A549 (cell line): ENCODE results near the gene CHTOP. TPM values are rescaled to one million over a fixed set of nuclear protein-coding genes. Genes with fewer than 3 reads are reported as not detected.

Source experiments
- ATAC-seq, 2 experiments: fragments of 200-7000 bp in 1 of 2; fragments of >200 bp in 1 of 2; cut with Nextera tagmentation in 1 of 2; cut with Tn5 transposase in 1 of 2; 3 replicates each; pipeline versions ENCODE4 v1.8.0 to v1.9.1; 2018 to 2020; ENCODE audit warnings: mild to moderate bottlenecking in 1 of 2, moderate library complexity in 1 of 2
- CTCF ChIA-PET: fragments of 300-600 bp; sonication (Branson Sonifier 250); formaldehyde crosslinking; extraction: SDS; loops from one replicate; lab custom pipeline; 2021; ENCODE audit warnings: antibody characterized with exemption, inconsistent platforms; lab: Yijun Ruan, JAX
- POLR2A ChIA-PET: fragments of 350-600 bp; formaldehyde crosslinking; extraction: SDS; loops from one replicate; lab custom pipeline; 2021; ENCODE audit warnings: antibody characterized with exemption, inconsistent platforms; lab: Yijun Ruan, JAX
- DNase-seq, 2 experiments: peaks; one replicate each; pipeline versions ENCODE4 v3.0.0 to v3.0.0-alpha.2; 2011 to 2016; ENCODE audit warnings: low read depth in 1 of 2, low spot score in 1 of 2
- FAIRE-seq: peaks from 2 replicates; lab custom pipeline; 2011; peaks lifted over from hg19 to GRCh38; lab: Jason Lieb, UNC
- H3K27ac ChIP-seq, 2 experiments: fragments of >200 bp; sonication (Bioruptor Twin); formaldehyde crosslinking; 3 replicates each; pipeline ENCODE4 v1.5.1; 2016 to 2017
- H3K4me1 ChIP-seq: fragments of >200 bp; sonication (Bioruptor Twin); formaldehyde crosslinking; 3 replicates; pipeline ENCODE4 v1.6.1; 2016
- H3K4me2 ChIP-seq: fragments of >200 bp; sonication (Bioruptor Twin); formaldehyde crosslinking; 3 replicates; pipeline ENCODE4 v1.6.1; 2016
- H3K4me3 ChIP-seq: fragments of >200 bp; sonication (Bioruptor Twin); formaldehyde crosslinking; 3 replicates; pipeline ENCODE4 v1.5.1; 2016
- H3K9me3 ChIP-seq: fragments of >200 bp; sonication (Bioruptor Twin); formaldehyde crosslinking; 3 replicates; pipeline ENCODE4 v1.6.1; 2016
- CEBPB ChIP-seq, 2 experiments: fragments of >200 bp in 1 of 2; sonication (Bioruptor Twin) in 1 of 2; formaldehyde crosslinking in 1 of 2; IDR thresholded peaks; 2 replicates each; pipeline ENCODE4 v1.6.1; 2012 to 2016
- EHMT2 ChIP-seq: fragments of 200-600 bp; sonication (generic); IDR thresholded peaks from 2 replicates; pipeline ENCODE4 v1.6.1; 2016; ENCODE audit warnings: antibody characterized with exemption, low read depth, mild to moderate bottlenecking, moderate library complexity
- EP300 ChIP-seq, 2 experiments: fragments of >200 bp; sonication (Bioruptor Twin); formaldehyde crosslinking; IDR thresholded peaks; 2 replicates in 1 of 2; 3 replicates in 1 of 2; pipeline ENCODE4 v1.6.1; 2016 to 2017
- FOSL2 ChIP-seq, 2 experiments: fragments of 450-650 bp in 1 of 2; fragments of >200 bp in 1 of 2; sonication (Bioruptor Twin) in 1 of 2; formaldehyde crosslinking; IDR thresholded peaks; 2 replicates each; pipeline versions ENCODE4 v1.5.0 to v1.6.1; 2016 to 2020; ENCODE audit warnings: mild to moderate bottlenecking in 1 of 2, moderate library complexity in 1 of 2
- FOXS1 ChIP-seq: fragments of 250-450 bp; sonication (Bioruptor Pico); IDR thresholded peaks from 2 replicates; pipeline ENCODE4 v1.5.0; 2020; ENCODE audit warnings: mild to moderate bottlenecking, moderate library complexity
- GATA3 ChIP-seq: IDR thresholded peaks from 2 replicates; pipeline ENCODE4 v1.6.1; 2012; ENCODE audit warnings: borderline replicate concordance
- HDAC2 ChIP-seq: fragments of 200-600 bp; sonication (generic); IDR thresholded peaks from 2 replicates; pipeline ENCODE4 v1.6.1; 2016
- HOXB13 ChIP-seq: fragments of 250-450 bp; sonication (Bioruptor Pico); IDR thresholded peaks from 2 replicates; pipeline ENCODE4 v1.5.0; 2020; ENCODE audit warnings: low read depth, mild to moderate bottlenecking, moderate library complexity
- HOXB5 ChIP-seq: fragments of 250-450 bp; sonication (Bioruptor Pico); IDR thresholded peaks from 2 replicates; pipeline ENCODE4 v1.5.0; 2020; ENCODE audit warnings: mild to moderate bottlenecking, moderate library complexity
- JUNB ChIP-seq: fragments of >200 bp; sonication (Bioruptor Twin); formaldehyde crosslinking; IDR thresholded peaks from 2 replicates; pipeline ENCODE4 v1.6.1; 2016
- KDM1A ChIP-seq: fragments of 200-600 bp; sonication (generic); IDR thresholded peaks from 2 replicates; pipeline ENCODE4 v1.6.1; 2016; ENCODE audit warnings: low read depth, mild to moderate bottlenecking
- MAFK ChIP-seq: fragments of 450-650 bp; IDR thresholded peaks from 2 replicates; pipeline ENCODE4 v1.6.1; 2014; ENCODE audit not compliant: partially characterized antibody
- MYC ChIP-seq: IDR thresholded peaks from 2 replicates; pipeline ENCODE4 v1.6.1; 2012; ENCODE audit warnings: mild to moderate bottlenecking, inconsistent platforms, low read length, improper control_type of control experiment, borderline replicate concordance
- PHF8 ChIP-seq: fragments of 200-600 bp; sonication (generic); IDR thresholded peaks from 2 replicates; pipeline ENCODE4 v1.6.1; 2016; ENCODE audit warnings: low read depth, mild to moderate bottlenecking, antibody characterized with exemption, moderate library complexity, borderline replicate concordance
- RFX5 ChIP-seq: fragments of 450-650 bp; IDR thresholded peaks from 2 replicates; pipeline ENCODE4 v1.7.1; 2014; ENCODE audit warnings: antibody characterized with exemption, mild to moderate bottlenecking, moderate library complexity
- WGBS: methylation state at CpG from one replicate; pipeline ENCODE4 v1.1.6; 2017; ENCODE audit errors: missing lambda C conversion rate; 5-methylcytosine and 5-hydroxymethylcytosine counted together
- polyA plus RNA-seq, 4 experiments: library from polyadenylated mRNA; depleted of rRNA in 3 of 4; stranded (reverse); fragments of >200 nt; fragmentation: RNase III in 1 of 4; extraction: RNeasy Plus Mini Kit Qiagen cat#74134 plus additional on column Dnase treatment in 1 of 4; gene quantifications; 2 replicates in 3 of 4; 3 replicates in 1 of 4; pipeline ENCODE4 v1.2.3, GENCODE V29; 2011 to 2017
- TF ChIP-seq, protein P1 (sequence below): fragments of 250-450 bp; sonication (Bioruptor Pico); IDR thresholded peaks from 2 replicates; pipeline ENCODE4 v1.5.0; 2020; ENCODE audit warnings: low read depth, mild to moderate bottlenecking, moderate library complexity
- TF ChIP-seq, protein P2 (sequence below): fragments of 250-450 bp; sonication (Bioruptor Pico); IDR thresholded peaks from 2 replicates; pipeline ENCODE4 v1.5.0; 2021; ENCODE audit warnings: mild to moderate bottlenecking, moderate library complexity, borderline replicate concordance
- TF ChIP-seq, protein P3 (sequence below): fragments of 150-350 bp; IDR thresholded peaks from 2 replicates; pipeline ENCODE4 v1.6.1; 2014; ENCODE audit warnings: low read depth, mild to moderate bottlenecking, low read length

The CHTOP gene
- polyA plus RNA-seq, 2 of the 4 experiments (the other 2 are of a cell fraction) = 79.2 to 98.1 TPM

DNA sequence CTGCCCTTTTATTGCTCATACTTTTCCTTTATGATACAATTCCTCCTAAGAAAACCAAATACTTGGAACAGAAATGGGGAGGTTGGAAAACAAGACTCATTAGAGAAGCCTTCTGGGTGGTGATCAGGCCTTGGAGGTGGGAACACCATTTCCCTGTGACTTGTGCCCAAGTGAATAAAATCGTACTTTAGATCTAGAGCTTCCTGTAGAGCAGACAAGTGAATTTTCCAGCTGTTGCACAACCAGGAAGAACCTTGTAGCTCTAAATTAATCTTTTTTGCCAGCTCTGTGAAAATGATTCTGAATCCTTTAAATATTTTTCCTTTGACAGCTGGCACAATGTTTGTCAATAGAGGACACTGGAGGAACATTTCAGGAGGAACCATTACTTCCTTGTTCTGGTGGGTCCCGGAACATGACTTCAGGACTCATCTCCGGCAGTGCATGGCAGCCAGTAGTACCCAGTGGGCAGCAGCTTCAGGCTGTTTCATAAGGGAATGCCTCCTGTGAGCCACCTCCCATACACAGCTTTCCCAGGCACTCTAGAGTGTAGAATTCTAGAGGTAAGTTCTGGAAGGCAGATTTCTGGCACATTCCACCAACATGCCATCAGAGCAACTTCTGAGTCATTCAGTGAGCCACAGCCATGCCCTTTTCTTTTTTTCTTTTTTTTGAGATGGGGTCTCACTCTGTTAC is 19.1 kb downstream of the CHTOP start:
- no peak for TF ChIP-seq RFX5
- TF ChIP-seq EP300 (IDR thresholded peaks at IDR 0.05) = no peak
- no peak for TF ChIP-seq FOXS1 (CRISPR knock-in tag)
- TF ChIP-seq HOXB13 (CRISPR knock-in tag) = no peak
- TF ChIP-seq, protein P1, sequence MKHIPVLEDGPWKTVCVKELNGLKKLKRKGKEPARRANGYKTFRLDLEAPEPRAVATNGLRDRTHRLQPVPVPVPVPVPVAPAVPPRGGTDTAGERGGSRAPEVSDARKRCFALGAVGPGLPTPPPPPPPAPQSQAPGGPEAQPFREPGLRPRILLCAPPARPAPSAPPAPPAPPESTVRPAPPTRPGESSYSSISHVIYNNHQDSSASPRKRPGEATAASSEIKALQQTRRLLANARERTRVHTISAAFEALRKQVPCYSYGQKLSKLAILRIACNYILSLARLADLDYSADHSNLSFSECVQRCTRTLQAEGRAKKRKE (CRISPR knock-in tag) = no peak
- TF ChIP-seq, protein P2, sequence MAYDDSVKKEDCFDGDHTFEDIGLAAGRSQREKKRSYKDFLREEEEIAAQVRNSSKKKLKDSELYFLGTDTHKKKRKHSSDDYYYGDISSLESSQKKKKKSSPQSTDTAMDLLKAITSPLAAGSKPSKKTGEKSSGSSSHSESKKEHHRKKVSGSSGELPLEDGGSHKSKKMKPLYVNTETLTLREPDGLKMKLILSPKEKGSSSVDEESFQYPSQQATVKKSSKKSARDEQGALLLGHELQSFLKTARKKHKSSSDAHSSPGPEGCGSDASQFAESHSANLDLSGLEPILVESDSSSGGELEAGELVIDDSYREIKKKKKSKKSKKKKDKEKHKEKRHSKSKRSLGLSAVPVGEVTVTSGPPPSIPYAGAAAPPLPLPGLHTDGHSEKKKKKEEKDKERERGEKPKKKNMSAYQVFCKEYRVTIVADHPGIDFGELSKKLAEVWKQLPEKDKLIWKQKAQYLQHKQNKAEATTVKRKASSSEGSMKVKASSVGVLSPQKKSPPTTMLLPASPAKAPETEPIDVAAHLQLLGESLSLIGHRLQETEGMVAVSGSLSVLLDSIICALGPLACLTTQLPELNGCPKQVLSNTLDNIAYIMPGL (CRISPR knock-in tag) = no peak
- no peak for TF ChIP-seq HOXB5 (CRISPR knock-in tag)
- no peak for TF ChIP-seq PHF8
- no peak for TF ChIP-seq HDAC2
- no peak overlapping the region for H3K4me2 ChIP-seq
- no peak for FAIRE-seq

DNA sequence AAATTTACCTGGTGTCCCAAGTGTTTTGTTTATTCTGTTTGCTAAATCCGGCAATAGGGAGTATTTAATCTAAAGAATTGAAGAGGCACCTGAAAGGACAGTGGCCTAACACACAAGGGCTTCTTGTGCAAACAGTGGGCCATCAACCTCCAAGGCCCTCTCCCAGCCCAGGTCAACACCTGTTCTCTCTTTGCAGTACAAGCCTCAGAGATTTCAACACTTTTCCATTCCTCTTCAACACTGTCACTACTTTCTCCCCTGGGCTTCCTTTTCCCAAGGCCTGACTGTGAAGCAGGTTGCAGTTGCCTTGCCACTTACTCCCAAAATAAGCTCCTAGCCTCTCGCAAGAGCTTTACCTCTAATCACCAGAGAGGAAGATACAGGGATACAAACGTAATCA is 21.5 kb downstream of the CHTOP start:
- no peaks in the 10 kb centered on the region for H3K9me3 ChIP-seq
- DNase-seq = no peak
- ChIA-PET CTCF (interaction anchor here (1.5 to 1.6 kb wide), 2 partner anchors 83 to 144 kb away, joined by 5 to 9 read pairs; no protein-coding TSS in a partner anchor), POLR2A (no interaction called here)
- TF ChIP-seq PHF8 (no peak), GATA3 (no peak), MAFK (no peak), CEBPB (IDR thresholded peaks at IDR 0.05) (no peak), MYC (no peak), FOSL2 (IDR thresholded peaks at IDR 0.05) (no peak), FOSL2 (CRISPR knock-in tag; IDR thresholded peaks at IDR 0.05) (no peak), KDM1A (no peak), EHMT2 (no peak), JUNB (no peak)
- TF ChIP-seq, protein P3, sequence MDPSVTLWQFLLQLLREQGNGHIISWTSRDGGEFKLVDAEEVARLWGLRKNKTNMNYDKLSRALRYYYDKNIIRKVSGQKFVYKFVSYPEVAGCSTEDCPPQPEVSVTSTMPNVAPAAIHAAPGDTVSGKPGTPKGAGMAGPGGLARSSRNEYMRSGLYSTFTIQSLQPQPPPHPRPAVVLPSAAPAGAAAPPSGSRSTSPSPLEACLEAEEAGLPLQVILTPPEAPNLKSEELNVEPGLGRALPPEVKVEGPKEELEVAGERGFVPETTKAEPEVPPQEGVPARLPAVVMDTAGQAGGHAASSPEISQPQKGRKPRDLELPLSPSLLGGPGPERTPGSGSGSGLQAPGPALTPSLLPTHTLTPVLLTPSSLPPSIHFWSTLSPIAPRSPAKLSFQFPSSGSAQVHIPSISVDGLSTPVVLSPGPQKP = no peak
- TF ChIP-seq, protein P2 (CRISPR knock-in tag) = no peak
- H3K4me1 ChIP-seq = peaks cover 18% of the 10 kb centered on the region; the same call in 2 of the 3 replicates
- FAIRE-seq = no peak
- H3K4me3 ChIP-seq = no peak overlapping the region
- no peak for ATAC-seq
- no peak overlapping the region for H3K27ac ChIP-seq
- 86% methylated on average over 3 of the region's 3 CpGs for WGBS
- no peak overlapping the region for H3K4me2 ChIP-seq

More for the DNA sequence above, 19.1 kb downstream of the CHTOP start:
- POLR2A ChIA-PET = interaction anchor here (1.3 kb wide), 1 partner anchor 9 kb away, joined by 5 read pairs; no protein-coding TSS in a partner anchor
- Histone ChIP-seq H3K9me3 (no peaks in the 10 kb centered on the region), H3K4me3 (no peak overlapping the region), H3K4me1 (peaks cover 8% of the 10 kb centered on the region; the same call in 1 of the 3 replicates), H3K27ac (0 out of 6 replicates have a peak overlapping the region, but pooled peaks of 1 of the 2 experiments have one; percentile 27)
- DNase-seq (no peak), ATAC-seq (no peak)
- CTCF ChIA-PET = interaction anchor here (0.8 to 2.9 kb wide), 8 partner anchors 11 to 158 kb away, joined by 3 to 13 read pairs (median 4); partner anchors contain the start of gene NPR1
- 88% methylated on average over 3 of the region's 3 CpGs for WGBS
